ENCODE data around the gene ZNF197. TPM values are rescaled to one million over a fixed set of nuclear protein-coding genes. Genes with fewer than 3 reads are reported as not detected.
A peak's percentile ranks its signal among the peaks of the same experiment; 100 is the strongest.

ZNF197 gene
- total and polyA plus RNA-seq, 10 of the 15 experiments (the other 5 are each of a cell fraction or from before 2014, with no cell fraction given), result 3.2 to 16.6 (median 9.7) TPM

GRCh38 chr3:44685128-44685800 is 60.4 kb downstream of the ZNF197 start (continued):
- no peak for TF ChIP-seq REST (IDR thresholded peaks at IDR 0.05; ENCODE audit: low read depth, low read length)
- peak; percentile 94 for TF ChIP-seq BMI1 (IDR thresholded peaks at IDR 0.05; ENCODE audit: borderline replicate concordance)
- 0 out of 2 replicates have a peak, but pooled peaks have one; percentile 43 for TF ChIP-seq MAX (IDR thresholded peaks at IDR 0.05; ENCODE audit: low read depth, low read length)
- TF ChIP-seq BACH1 (IDR thresholded peaks at IDR 0.05; ENCODE audit: borderline replicate concordance), result no peak
- no peak for TF ChIP-seq ZZZ3 (IDR thresholded peaks at IDR 0.05; ENCODE audit: control insufficient read depth, insufficient read length, low read depth)
- TF ChIP-seq PKNOX1 (IDR thresholded peaks at IDR 0.05), result peak; percentile 93
- TF ChIP-seq SIN3A (IDR thresholded peaks at IDR 0.05; ENCODE audit: low read depth, low read length), result peak; percentile 66
- no peak for TF ChIP-seq E2F4 (IDR thresholded peaks at IDR 0.05; ENCODE audit: low read depth, low read length)
- no peak for TF ChIP-seq EP300 (IDR thresholded peaks at IDR 0.05; ENCODE audit: borderline replicate concordance in 1 of 2, control insufficient read depth in 1 of 2, low read depth in 2 of 2, low read length in 2 of 2)
- TF ChIP-seq ZNF207 (IDR thresholded peaks at IDR 0.05; ENCODE audit: borderline replicate concordance), result peak; percentile 86; the same call in 1 of the 2 replicates
- no peak for TF ChIP-seq CTCF (IDR thresholded peaks at IDR 0.05 in 2 of 3, conservative IDR thresholded peaks at IDR 0.05 in 1 of 3; ENCODE audit: control insufficient read depth in 2 of 3, extremely low read depth in 1 of 3, insufficient read depth in 1 of 3, low read depth in 3 of 3, low read length in 3 of 3)
- no peak for TF ChIP-seq SREBF2 (IDR thresholded peaks at IDR 0.05; ENCODE audit: low read length)
- TF ChIP-seq ATF2 (IDR thresholded peaks at IDR 0.05; ENCODE audit: low read length), result no peak
- 0 out of 2 replicates have a peak, but pooled peaks have one; percentile 46 for TF ChIP-seq ELK1 (IDR thresholded peaks at IDR 0.05; ENCODE audit: low read depth, low read length)
- TF ChIP-seq ATF3 (IDR thresholded peaks at IDR 0.05; ENCODE audit: borderline replicate concordance, extremely low read depth, low read depth, low read length), result no peak

Measured in GM12878 (cell line).